AML-193 (cell line): ENCODE data around the gene SPATA20.

Experiments used
- DNase-seq, 2 experiments: peaks; one replicate each; lab custom pipeline; 2025; lab: John Stamatoyannopoulos, UW

SPATA20 gene

DNA sequence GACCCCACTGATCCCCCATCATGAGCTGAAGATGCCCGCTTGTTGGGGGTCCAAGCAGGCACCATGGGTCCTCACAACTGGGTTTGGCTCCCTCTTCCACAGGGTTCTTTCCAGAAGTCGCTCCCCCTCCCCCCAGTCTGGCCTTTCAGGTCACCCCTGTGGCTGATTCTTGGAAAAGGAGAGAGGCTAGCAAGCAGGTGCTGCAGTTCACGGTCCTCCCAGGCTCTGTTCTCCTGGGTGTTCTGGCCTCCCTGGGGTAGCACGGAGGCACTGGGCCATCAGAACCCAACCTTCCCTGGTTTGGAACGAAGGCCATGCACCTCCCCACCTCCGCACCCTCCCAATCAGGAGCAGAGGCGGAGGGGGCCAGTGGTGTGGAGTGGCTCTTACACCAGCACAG is 32.4 kb downstream of the SPATA20 start:
- no peak for DNase-seq

- no peak for DNase-seq
Measured at GRCh38 chr17:50580646-50581045, 33.7 kb downstream of the SPATA20 start.

GRCh38 chr17:50581316-50581715 is 34.3 kb downstream of the SPATA20 start:
- no peak for DNase-seq

DNA sequence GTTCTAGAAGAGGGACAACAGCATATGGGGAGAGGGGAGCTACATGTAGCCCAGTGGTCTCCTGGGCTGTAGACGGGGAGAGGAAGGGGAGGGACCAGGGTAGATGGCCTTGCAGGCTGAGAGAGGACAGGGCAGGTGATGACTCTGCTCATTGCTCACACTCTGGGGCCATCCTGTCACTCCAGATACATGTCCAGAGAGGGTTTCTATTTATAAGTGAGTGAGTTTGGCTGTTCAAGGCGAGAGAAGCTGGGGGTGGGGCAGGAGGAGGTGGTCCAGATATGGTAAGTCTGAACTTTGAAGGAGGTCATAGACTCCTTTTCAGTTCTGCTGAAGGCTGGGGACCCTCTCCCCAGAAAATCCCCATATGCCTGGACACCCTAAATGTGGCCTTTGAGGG is 35.8 kb downstream of the SPATA20 start:
- no peak for DNase-seq

GRCh38 chr17:50583641-50584040 is 36.7 kb downstream of the SPATA20 start:
- no peak for DNase-seq

- DNase-seq = no peak
Measured at GRCh38 chr17:50584116-50584515, 37.1 kb downstream of the SPATA20 start.

DNA sequence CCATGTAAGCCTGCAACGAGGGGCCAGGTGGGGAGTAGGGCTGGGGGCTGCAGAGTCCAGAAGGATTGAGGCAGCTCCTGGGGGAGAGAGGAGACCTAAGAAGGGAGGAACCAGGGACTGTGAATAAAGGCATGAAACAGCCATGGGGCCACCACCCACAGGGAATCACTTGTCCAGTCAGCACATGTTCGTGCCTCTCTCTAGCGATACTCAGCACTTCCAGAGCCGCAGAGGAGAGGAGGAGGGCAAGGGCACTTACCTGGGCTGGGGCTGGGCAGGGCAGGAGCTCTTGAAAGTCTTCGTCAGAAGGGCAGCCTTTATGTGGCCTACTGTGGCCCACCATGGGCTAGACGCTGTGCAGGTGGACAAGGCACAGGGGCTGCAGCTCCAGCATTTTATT is 37.8 kb downstream of the SPATA20 start:
- no peak for DNase-seq

DNA sequence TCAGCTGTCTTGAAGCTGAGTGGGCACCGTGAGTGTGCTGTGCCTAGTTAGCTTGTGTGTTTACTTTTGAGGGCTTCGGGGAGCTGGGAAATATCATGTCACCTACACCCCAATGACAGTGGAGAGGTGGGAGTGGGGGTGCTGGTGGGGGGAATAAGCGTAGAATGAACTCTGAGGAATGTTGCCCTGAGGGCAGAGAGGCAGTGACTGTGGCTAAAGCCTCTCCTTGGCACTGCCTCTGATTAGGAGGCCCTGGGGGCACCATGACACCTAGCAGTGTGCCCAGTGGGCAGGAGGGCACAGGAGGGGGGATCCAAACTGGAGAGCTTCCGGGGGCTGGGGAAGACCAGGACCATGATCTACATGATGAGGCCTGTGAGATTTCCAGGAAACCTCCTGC is 38.4 kb downstream of the SPATA20 start:
- DNase-seq = no peak

GRCh38 chr17:50585891-50586290 is 38.9 kb downstream of the SPATA20 start:
- no peak for DNase-seq

DNA sequence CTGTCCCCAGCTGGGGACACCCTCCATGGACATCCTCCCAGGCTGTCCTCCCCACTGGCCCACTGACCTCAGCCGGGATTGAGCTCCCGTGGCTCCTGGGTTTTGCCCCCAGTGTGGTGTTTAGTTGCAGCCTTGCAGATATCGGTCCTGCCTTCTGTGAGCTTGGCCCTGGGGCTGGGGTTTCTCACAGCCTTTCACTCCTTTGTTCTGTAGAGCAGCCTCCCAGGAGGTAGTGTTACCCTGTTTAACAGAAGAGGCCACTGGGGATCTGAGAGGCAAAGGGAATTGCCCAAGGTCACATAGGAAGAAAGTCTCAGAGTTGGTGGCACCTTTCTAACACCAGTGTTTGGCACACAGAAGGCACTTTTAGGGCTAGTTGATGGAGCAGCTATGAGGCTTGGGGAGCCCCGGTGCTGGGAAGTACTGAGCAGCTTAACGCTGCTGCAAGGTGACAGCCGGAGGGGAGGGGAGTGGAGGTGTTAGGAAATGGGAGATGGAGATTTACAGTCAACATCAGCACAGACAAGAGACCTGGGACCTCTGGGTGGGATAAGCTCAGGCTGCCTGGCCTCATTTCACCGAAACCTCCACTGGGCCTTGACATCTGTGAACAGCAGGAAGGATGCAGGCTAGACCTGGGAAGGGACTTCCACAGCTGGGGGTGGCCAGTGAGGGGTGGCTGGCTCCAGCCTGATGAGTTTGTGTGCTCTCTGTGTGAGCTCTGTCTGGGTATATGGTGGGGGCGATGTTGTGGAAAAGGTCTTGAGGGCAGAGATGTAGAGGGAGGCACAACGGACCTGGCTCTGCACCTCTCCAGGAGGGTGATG is 39.7 kb downstream of the SPATA20 start:
- DNase-seq = no peak

GRCh38 chr17:50587571-50587970 is 40.6 kb downstream of the SPATA20 start:
- DNase-seq = no peak

- DNase-seq = no peak
Measured at GRCh38 chr17:50588391-50589049, 41.5 kb downstream of the SPATA20 start.

DNA sequence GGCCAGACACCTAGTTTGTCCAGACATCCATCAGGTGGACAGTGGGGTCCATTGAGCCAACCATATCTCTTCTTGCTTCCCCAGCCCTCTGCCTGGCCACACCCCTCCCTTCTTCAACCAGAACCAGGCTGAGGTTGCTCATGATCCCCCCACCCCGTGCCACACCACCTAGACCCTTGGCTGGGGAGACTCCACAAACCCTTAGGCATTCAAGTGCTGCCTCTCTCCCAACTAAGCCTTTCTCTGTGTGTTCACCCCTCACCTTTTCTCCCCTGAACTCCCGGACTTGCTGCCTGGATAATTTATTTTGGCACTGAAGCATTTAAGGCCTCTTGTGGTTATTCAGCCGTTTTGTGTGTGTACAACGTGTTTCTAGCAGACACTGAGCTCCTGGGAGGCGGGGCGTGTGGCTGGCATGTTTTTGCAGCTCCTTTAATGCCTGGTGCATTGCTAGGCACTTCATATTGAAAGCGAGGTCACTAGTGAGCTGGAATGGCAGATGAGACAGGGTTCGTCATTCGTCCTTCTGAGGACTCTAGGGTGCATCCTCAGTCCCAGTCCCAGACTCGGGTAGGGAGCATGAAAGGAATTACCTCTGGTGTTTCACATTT is 42.2 kb downstream of the SPATA20 start:
- DNase-seq = no peak

DNA sequence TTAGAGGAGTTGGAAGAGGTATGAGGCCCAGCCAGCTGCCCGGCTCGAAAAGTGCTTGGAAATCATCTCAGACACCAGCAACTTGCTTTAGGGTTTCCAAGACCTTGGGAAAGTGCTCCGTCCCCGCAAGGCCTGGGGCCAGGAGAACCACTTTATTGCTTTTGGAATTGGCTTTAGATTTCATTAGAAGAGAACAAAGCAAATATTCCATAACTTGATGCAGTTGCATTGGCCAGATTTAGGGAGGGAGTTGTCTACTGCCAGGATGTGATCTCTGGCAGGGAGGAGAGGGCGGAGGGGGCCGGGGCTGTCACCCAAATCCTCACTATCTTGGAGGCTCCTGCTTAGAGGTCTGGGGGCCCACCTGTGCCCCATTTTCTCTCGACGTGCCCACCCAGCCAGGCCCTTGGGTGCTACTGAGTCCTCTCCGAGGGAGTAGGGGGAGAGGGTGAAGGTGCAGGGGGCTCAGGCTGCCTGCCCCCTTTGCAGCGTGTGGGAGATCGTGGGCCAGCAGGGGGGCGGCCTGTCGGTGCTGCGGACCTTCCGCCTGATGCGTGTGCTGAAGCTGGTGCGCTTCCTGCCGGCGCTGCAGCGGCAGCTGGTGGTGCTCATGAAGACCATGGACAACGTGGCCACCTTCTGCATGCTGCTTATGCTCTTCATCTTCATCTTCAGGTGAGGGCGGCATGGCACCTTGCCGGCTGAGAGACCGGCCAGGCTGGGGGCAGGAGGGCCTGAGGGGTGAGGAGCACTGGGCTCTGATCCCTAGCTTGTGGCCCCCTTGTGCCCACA is 44.2 kb downstream of the SPATA20 start:
- no peak for DNase-seq

GRCh38 chr17:50593321-50593720 is 46.3 kb downstream of the SPATA20 start:
- DNase-seq = no peak

DNA sequence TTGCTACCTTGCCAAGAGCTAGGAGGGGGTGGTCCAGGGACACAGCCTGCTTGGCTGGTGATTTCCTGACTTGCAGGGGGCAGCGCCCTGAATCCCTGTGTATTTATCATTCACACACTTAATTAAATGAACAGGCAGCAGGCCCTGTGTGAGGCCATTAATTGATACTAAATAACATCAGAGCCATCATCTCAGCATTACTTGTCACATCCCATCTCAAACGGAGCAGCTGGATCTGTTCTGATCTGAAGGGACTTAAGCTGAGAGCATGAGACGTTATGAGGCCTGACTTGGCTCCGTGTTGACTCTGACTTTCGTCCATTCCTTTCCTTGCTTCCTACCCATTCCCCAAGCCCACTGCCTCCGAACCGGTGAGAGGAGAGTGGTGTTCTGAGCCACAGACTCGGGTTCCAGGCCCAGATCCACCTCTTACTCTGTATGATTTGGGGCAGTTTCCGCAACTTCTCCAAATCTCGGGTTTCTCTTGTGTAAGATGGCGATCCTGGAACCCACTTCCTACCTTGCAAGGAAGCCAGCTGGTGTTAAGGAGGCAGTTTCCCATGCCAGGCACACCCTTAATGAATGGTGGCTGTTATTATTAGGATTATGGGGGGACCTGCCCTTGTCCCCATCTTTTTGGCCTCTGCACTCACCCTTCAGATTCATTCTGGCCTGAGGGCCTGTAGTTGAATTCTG is 47.3 kb downstream of the SPATA20 start:
- no peak for DNase-seq

GRCh38 chr17:50594892-50595291 is 47.9 kb downstream of the SPATA20 start:
- no peak for DNase-seq

GRCh38 chr17:50596191-50597037 is 49.4 kb downstream of the SPATA20 start:
- DNase-seq = no peak

DNA sequence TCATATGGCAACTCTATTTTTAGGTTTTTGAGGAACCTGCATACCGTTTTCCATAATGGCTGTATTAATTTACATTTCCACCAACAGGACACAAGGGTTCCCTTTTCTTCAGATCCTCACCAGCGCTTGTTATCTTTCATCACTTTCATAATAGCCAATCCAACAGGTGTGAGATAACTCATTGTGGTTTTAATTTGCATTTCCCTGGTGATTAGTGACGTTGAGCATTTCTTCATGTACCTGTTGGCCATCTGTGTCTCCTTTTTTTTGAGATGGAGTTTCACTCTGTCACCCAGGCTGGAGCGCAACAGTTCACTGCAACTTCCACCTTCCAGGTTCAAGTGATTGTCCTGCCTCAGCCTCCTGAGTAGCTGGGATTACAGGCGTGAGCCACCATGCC is 51.5 kb downstream of the SPATA20 start:
- no peak for DNase-seq

DNA sequence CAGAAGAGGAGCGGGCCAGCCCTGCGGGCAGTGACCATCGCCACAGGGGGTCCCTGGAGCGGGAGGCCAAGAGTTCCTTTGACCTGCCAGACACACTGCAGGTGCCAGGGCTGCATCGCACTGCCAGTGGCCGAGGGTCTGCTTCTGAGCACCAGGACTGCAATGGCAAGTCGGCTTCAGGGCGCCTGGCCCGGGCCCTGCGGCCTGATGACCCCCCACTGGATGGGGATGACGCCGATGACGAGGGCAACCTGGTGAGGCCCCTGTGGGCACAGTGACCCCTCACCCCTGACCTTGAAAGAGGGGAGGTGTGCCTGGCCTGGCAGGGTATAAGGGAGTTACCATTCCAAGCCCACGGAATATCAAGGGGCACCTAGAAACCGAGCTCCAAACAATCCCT is 52.6 kb downstream of the SPATA20 start:
- no peak for DNase-seq

DNA sequence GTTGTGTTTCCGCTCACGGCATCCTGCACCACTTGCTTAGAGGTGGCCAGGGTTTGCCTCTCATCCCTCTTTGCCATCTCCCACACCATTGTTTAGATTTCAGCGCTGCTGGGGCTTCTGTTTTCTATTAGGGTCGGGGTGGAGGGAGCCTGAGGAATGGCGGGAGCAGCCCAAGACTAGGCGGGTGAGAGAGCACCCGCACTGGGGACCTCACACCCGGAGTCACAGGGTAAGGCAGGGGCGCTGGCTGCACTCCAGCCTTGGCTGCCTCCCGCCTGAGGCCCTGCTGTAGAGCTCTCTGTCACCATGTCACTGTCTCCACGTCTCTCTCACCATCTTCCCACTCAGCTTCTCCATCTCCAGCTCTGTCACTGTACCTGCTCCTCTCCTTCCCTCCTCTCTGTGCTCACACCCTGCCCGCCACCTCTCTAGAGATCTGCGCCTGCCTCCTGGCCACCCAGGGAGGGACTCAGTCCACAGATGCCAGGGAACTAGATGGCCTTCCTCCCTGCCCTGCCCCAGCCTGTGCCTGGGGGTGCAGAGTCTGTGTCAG is 54.9 kb downstream of the SPATA20 start:
- DNase-seq = no peak
